ENCODE data around the gene PTPRN2. TPM values are rescaled to one million over a fixed set of nuclear protein-coding genes. Genes with fewer than 3 reads are reported as not detected.

PTPRN2 gene
- total and polyA plus RNA-seq, 2 experiments from 2014 or later, result 0.28 TPM; not detected in 1

GRCh38 chr7:157789094-157789493, 798.5 kb downstream of the PTPRN2 start:
- Histone ChIP-seq H3K4me1 (ENCODE audit: low read depth) (no peaks in the 10 kb centered on the region), H3K27ac (no peak overlapping the region), H3K27me3 (no peaks in the 10 kb centered on the region), H3K9me3 (ENCODE audit: low read depth) (no peaks in the 10 kb centered on the region), H3K36me3 (no peaks in the 10 kb centered on the region), H3K4me3 (no peak overlapping the region)
- no peak for DNase-seq (ENCODE audit: low read depth in 1 of 2, low spot score in 1 of 2)
- no peak for TF ChIP-seq CTCF (IDR thresholded peaks at IDR 0.05; ENCODE audit: low read depth, low read length)

GRCh38 chr7:157788573-157788972, 799.0 kb downstream of the PTPRN2 start:
- Histone ChIP-seq H3K27ac (no peak overlapping the region), H3K4me1 (ENCODE audit: low read depth) (no peaks in the 10 kb centered on the region), H3K36me3 (no peaks in the 10 kb centered on the region), H3K4me3 (no peak overlapping the region), H3K27me3 (no peaks in the 10 kb centered on the region), H3K9me3 (ENCODE audit: low read depth) (no peaks in the 10 kb centered on the region)
- TF ChIP-seq CTCF (IDR thresholded peaks at IDR 0.05; ENCODE audit: low read depth, low read length), result no peak
- DNase-seq (ENCODE audit: low read depth in 1 of 2, low spot score in 1 of 2), result no peak

GRCh38 chr7:157787275-157787701, 800.3 kb downstream of the PTPRN2 start:
- no peak for DNase-seq (ENCODE audit: low read depth in 1 of 2, low spot score in 1 of 2)
- Histone ChIP-seq H3K27me3 (no peaks in the 10 kb centered on the region), H3K27ac (no peak overlapping the region), H3K36me3 (no peaks in the 10 kb centered on the region), H3K9me3 (ENCODE audit: low read depth) (no peaks in the 10 kb centered on the region), H3K4me3 (no peak overlapping the region), H3K4me1 (ENCODE audit: low read depth) (no peaks in the 10 kb centered on the region)
- no peak for TF ChIP-seq CTCF (IDR thresholded peaks at IDR 0.05; ENCODE audit: low read depth, low read length)

- Histone ChIP-seq H3K4me3 (no peak overlapping the region), H3K36me3 (no peaks in the 10 kb centered on the region), H3K9me3 (ENCODE audit: low read depth) (no peaks in the 10 kb centered on the region), H3K27me3 (no peaks in the 10 kb centered on the region), H3K4me1 (ENCODE audit: low read depth) (no peaks in the 10 kb centered on the region), H3K27ac (no peak overlapping the region)
- no peak for DNase-seq (ENCODE audit: low read depth in 1 of 2, low spot score in 1 of 2)
- TF ChIP-seq CTCF (IDR thresholded peaks at IDR 0.05; ENCODE audit: low read depth, low read length), result no peak
Measured at GRCh38 chr7:157786375-157787274, 801.0 kb downstream of the PTPRN2 start.

- DNase-seq (ENCODE audit: low read depth in 1 of 2, low spot score in 1 of 2), result no peak
- Histone ChIP-seq H3K27me3 (no peaks in the 10 kb centered on the region), H3K4me1 (ENCODE audit: low read depth) (no peaks in the 10 kb centered on the region), H3K4me3 (no peak overlapping the region), H3K9me3 (ENCODE audit: low read depth) (no peaks in the 10 kb centered on the region), H3K27ac (no peak overlapping the region), H3K36me3 (no peaks in the 10 kb centered on the region)
- TF ChIP-seq CTCF (IDR thresholded peaks at IDR 0.05; ENCODE audit: low read depth, low read length), result no peak
Measured at GRCh38 chr7:157785486-157786186, 802.0 kb downstream of the PTPRN2 start.

Data from cardiac muscle cell (in vitro differentiated cells and primary cell).